K562 (cell line): ENCODE data around the gene CCDC85B. TPM values are rescaled to one million over a fixed set of nuclear protein-coding genes. Genes with fewer than 3 reads are reported as not detected.

Experiments used
- LARP7 ChIP-seq: fragments of 450-650 bp; IDR thresholded peaks from 2 replicates; pipeline ENCODE4 v1.6.1; 2016
- SMARCB1 ChIP-seq: IDR thresholded peaks from 2 replicates; pipeline ENCODE4 v1.6.1; 2011; ENCODE audit warnings: improper control_type of control experiment, low read depth; ENCODE audit not compliant: insufficient read length
- polyA plus RNA-seq, 8 experiments: library from polyadenylated mRNA; depleted of rRNA in 4 of 8; stranded (reverse) in 5 of 8; unstranded in 3 of 8; fragments of >200 nt; fragmentation: Nextera tagmentation in 2 of 8; fragmentation: Illumina TruSeq in 1 of 8; extraction: Ambion mirVana in 2 of 8; extraction: Trizol in 1 of 8; gene quantifications; 2 replicates each; pipeline versions ENCODE4 v1.2.1 to v1.2.3, GENCODE V29; 2011 to 2014; ENCODE audit warnings: inconsistent platforms in 1 of 8, missing spikeins in 1 of 8
- total RNA-seq, 7 experiments: library from RNA; depleted of rRNA in 6 of 7; stranded (reverse); fragments of >200 nt in 6 of 7; fragmentation: Illumina TruSeq in 2 of 7; extraction: Trizol in 2 of 7; gene quantifications; 2 replicates each; pipeline versions ENCODE4 v1.2.1 to v1.2.3, GENCODE V29; 2011 to 2021; ENCODE audit warnings: low replicate concordance in 1 of 7
- TF ChIP-seq, protein P1 (sequence below), 2 experiments: fragments of 450-650 bp in 1 of 2; sonication (generic) in 1 of 2; formaldehyde crosslinking in 1 of 2; IDR thresholded peaks; 2 replicates each; pipeline versions ENCODE4 v1.7.1 to v1.9.0; 2016 to 2022; ENCODE audit warnings: inconsistent platforms in 1 of 2, mild to moderate bottlenecking in 1 of 2, missing genetic modification reagents in 1 of 2
- TF ChIP-seq, protein P2 (sequence below): fragments of 450-650 bp; IDR thresholded peaks from 2 replicates; pipeline ENCODE4 v1.6.1; 2016; ENCODE audit warnings: borderline replicate concordance
- TF ChIP-seq, protein P3 (sequence below): fragments of 250-450 bp; sonication (Bioruptor Pico); IDR thresholded peaks from 2 replicates; pipeline ENCODE4 v1.4.0; 2020
- TF ChIP-seq, protein P4 (sequence below), 3 experiments: fragments of 200-800 bp in 1 of 3; fragments of 250-450 bp in 1 of 3; fragments of 450-650 bp in 1 of 3; sonication (Bioruptor Pico) in 1 of 3; sonication (Bioruptor generic) in 1 of 3; formaldehyde crosslinking in 1 of 3; IDR thresholded peaks; 2 replicates each; pipeline versions ENCODE4 v1.6.1 to v1.8.0; 2016 to 2022; ENCODE audit warnings: mild to moderate bottlenecking in 2 of 3, missing genetic modification characterization in 2 of 3, missing compliant biosample characterization in 1 of 3, moderate library complexity in 1 of 3

Gene CCDC85B
- total and polyA plus RNA-seq, 9 of the 15 experiments (the other 6 are each of a cell fraction or from before 2014, with no cell fraction given): 0.14 to 138 (median 6.2) TPM

DNA sequence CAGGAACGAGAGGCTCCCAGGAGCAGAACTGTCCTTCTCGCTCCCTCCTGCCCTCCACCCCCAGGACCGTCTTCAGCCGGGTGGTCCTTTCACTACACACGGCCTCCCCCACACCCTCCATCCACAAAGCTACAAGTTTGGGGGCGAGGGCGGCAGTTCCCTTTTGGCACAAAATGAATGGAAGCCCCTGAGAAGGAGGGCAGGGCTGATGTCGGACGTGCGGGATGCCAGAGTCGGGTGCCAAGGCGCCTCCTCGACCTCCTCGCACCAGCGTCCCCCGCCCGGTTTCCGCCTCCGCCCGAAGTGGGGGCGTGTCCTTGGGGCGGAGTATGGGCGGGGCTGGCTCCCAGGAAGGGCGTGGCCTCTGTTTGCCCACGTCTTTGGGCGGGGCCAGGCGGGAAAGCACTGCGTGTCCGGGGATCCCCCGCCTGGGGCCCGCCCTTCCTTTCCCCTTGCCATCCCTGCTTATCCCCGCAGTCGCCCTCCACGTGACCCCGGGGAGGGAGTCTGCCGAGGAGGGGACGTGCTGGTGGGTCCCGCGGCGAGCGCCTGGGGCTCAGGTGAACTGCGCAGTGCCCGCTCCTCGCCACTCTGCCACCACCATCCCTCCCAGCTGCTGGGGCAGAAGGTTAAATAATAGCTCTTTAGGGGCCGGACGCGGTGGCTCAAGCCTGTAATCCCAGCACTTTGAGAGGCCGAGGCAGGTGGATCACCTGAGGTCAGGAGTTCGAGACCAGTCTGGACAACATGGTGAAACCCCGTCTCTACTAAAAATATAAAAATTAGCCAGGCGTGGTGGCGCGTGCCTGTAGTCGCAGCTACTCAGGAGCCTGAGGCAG, 16.9 kb upstream of the CCDC85B start (continued):
- TF ChIP-seq, protein P1, sequence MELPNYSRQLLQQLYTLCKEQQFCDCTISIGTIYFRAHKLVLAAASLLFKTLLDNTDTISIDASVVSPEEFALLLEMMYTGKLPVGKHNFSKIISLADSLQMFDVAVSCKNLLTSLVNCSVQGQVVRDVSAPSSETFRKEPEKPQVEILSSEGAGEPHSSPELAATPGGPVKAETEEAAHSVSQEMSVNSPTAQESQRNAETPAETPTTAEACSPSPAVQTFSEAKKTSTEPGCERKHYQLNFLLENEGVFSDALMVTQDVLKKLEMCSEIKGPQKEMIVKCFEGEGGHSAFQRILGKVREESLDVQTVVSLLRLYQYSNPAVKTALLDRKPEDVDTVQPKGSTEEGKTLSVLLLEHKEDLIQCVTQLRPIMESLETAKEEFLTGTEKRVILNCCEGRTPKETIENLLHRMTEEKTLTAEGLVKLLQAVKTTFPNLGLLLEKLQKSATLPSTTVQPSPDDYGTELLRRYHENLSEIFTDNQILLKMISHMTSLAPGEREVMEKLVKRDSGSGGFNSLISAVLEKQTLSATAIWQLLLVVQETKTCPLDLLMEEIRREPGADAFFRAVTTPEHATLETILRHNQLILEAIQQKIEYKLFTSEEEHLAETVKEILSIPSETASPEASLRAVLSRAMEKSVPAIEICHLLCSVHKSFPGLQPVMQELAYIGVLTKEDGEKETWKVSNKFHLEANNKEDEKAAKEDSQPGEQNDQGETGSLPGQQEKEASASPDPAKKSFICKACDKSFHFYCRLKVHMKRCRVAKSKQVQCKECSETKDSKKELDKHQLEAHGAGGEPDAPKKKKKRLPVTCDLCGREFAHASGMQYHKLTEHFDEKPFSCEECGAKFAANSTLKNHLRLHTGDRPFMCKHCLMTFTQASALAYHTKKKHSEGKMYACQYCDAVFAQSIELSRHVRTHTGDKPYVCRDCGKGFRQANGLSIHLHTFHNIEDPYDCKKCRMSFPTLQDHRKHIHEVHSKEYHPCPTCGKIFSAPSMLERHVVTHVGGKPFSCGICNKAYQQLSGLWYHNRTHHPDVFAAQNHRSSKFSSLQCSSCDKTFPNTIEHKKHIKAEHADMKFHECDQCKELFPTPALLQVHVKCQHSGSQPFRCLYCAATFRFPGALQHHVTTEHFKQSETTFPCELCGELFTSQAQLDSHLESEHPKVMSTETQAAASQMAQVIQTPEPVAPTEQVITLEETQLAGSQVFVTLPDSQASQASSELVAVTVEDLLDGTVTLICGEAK (IDR thresholded peaks at IDR 0.05): 0 out of 2 replicates have a peak, but pooled peaks have one; percentile 60
- TF ChIP-seq, protein P1 (CRISPR knock-in tag; IDR thresholded peaks at IDR 0.05): no peak
- TF ChIP-seq, protein P2, sequence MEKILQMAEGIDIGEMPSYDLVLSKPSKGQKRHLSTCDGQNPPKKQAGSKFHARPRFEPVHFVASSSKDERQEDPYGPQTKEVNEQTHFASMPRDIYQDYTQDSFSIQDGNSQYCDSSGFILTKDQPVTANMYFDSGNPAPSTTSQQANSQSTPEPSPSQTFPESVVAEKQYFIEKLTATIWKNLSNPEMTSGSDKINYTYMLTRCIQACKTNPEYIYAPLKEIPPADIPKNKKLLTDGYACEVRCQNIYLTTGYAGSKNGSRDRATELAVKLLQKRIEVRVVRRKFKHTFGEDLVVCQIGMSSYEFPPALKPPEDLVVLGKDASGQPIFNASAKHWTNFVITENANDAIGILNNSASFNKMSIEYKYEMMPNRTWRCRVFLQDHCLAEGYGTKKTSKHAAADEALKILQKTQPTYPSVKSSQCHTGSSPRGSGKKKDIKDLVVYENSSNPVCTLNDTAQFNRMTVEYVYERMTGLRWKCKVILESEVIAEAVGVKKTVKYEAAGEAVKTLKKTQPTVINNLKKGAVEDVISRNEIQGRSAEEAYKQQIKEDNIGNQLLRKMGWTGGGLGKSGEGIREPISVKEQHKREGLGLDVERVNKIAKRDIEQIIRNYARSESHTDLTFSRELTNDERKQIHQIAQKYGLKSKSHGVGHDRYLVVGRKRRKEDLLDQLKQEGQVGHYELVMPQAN: peak; percentile 30; the same call in 1 of the 2 replicates
- TF ChIP-seq, protein P3, sequence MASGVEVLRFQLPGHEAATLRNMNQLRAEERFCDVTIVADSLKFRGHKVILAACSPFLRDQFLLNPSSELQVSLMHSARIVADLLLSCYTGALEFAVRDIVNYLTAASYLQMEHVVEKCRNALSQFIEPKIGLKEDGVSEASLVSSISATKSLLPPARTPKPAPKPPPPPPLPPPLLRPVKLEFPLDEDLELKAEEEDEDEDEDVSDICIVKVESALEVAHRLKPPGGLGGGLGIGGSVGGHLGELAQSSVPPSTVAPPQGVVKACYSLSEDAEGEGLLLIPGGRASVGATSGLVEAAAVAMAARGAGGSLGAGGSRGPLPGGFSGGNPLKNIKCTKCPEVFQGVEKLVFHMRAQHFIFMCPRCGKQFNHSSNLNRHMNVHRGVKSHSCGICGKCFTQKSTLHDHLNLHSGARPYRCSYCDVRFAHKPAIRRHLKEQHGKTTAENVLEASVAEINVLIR (CRISPR knock-in tag): 0 out of 2 replicates have a peak, but pooled peaks have one; percentile 23
- TF ChIP-seq, protein P4, sequence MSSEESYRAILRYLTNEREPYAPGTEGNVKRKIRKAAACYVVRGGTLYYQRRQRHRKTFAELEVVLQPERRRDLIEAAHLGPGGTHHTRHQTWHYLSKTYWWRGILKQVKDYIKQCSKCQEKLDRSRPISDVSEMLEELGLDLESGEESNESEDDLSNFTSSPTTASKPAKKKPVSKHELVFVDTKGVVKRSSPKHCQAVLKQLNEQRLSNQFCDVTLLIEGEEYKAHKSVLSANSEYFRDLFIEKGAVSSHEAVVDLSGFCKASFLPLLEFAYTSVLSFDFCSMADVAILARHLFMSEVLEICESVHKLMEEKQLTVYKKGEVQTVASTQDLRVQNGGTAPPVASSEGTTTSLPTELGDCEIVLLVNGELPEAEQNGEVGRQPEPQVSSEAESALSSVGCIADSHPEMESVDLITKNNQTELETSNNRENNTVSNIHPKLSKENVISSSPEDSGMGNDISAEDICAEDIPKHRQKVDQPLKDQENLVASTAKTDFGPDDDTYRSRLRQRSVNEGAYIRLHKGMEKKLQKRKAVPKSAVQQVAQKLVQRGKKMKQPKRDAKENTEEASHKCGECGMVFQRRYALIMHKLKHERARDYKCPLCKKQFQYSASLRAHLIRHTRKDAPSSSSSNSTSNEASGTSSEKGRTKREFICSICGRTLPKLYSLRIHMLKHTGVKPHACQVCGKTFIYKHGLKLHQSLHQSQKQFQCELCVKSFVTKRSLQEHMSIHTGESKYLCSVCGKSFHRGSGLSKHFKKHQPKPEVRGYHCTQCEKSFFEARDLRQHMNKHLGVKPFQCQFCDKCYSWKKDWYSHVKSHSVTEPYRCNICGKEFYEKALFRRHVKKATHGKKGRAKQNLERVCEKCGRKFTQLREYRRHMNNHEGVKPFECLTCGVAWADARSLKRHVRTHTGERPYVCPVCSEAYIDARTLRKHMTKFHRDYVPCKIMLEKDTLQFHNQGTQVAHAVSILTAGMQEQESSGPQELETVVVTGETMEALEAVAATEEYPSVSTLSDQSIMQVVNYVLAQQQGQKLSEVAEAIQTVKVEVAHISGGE (CRISPR knock-in tag; IDR thresholded peaks at IDR 0.05): no peak
- no peak for TF ChIP-seq SMARCB1
- no peak for TF ChIP-seq LARP7
